Osteocyte (in vitro differentiated cells): ENCODE results near the gene SF3A2. TPM values are rescaled to one million over a fixed set of nuclear protein-coding genes. Genes with fewer than 3 reads are reported as not detected.

Source experiments
- DNase-seq: peaks from one replicate; pipeline ENCODE4 v3.0.0; 2021; ENCODE audit warnings: mixed read lengths; ENCODE audit not compliant: unreplicated experiment; ENCODE audit errors: extremely low spot score
- H3K27ac Mint-ChIP-seq: one replicate; pipeline ENCODE4 v1.8.0; 2021; ENCODE audit warnings: mild to moderate bottlenecking, mixed read lengths; ENCODE audit not compliant: unreplicated experiment
- H3K27me3 Mint-ChIP-seq: one replicate; pipeline ENCODE4 v1.8.0; 2021; ENCODE audit warnings: mixed read lengths; ENCODE audit not compliant: unreplicated experiment
- H3K36me3 Mint-ChIP-seq: one replicate; pipeline ENCODE4 v1.8.0; 2021; ENCODE audit warnings: mixed read lengths; ENCODE audit not compliant: unreplicated experiment
- H3K4me1 Mint-ChIP-seq: one replicate; pipeline ENCODE4 v1.8.0; 2021; ENCODE audit warnings: mixed read lengths; ENCODE audit not compliant: unreplicated experiment
- H3K4me3 Mint-ChIP-seq: one replicate; pipeline ENCODE4 v1.8.0; 2021; ENCODE audit warnings: mild to moderate bottlenecking, moderate library complexity, mixed read lengths; ENCODE audit not compliant: unreplicated experiment
- H3K9me3 Mint-ChIP-seq: one replicate; pipeline ENCODE4 v1.8.0; 2021; ENCODE audit warnings: mixed read lengths; ENCODE audit not compliant: unreplicated experiment
- total RNA-seq: library from RNA; stranded (reverse); gene quantifications from 2 replicates; pipeline ENCODE4 v1.2.1, GENCODE V29; 2021
- TF ChIP-seq, protein P1 (sequence below): fragments of 200-600 bp; sonication (generic); IDR thresholded peaks from 2 replicates; pipeline ENCODE4 v1.5.0; 2021; ENCODE audit warnings: antibody characterized with exemption, mild to moderate bottlenecking, moderate library complexity

Gene SF3A2
- total RNA-seq, 1 donor from 2014 or later: 102 TPM

DNA sequence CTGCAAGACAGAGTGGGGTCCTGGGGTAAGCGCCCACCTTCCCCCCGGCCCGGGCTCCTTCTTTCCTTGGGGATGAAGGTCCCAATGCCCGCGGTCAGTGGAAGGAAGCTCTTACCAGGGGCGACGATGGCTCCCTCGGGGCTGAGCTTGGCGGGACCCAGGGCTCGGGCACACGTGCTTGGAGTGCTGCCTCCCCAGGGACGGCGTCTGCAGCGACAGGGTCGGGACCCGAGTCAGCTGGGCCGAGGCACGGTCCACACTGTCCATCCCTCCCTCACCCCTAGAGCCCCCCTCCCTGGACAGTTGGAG lies 16.1 kb downstream of the SF3A2 start:
- Mint-ChIP-seq H3K27me3 (no peaks in the 10 kb centered on the region), H3K36me3 (no peaks in the 10 kb centered on the region), H3K4me1 (peaks cover 6% of the 10 kb centered on the region), H3K9me3 (no peaks in the 10 kb centered on the region), H3K27ac (no peak overlapping the region), H3K4me3 (no peak overlapping the region)
- no peak for DNase-seq
- TF ChIP-seq, protein P1, sequence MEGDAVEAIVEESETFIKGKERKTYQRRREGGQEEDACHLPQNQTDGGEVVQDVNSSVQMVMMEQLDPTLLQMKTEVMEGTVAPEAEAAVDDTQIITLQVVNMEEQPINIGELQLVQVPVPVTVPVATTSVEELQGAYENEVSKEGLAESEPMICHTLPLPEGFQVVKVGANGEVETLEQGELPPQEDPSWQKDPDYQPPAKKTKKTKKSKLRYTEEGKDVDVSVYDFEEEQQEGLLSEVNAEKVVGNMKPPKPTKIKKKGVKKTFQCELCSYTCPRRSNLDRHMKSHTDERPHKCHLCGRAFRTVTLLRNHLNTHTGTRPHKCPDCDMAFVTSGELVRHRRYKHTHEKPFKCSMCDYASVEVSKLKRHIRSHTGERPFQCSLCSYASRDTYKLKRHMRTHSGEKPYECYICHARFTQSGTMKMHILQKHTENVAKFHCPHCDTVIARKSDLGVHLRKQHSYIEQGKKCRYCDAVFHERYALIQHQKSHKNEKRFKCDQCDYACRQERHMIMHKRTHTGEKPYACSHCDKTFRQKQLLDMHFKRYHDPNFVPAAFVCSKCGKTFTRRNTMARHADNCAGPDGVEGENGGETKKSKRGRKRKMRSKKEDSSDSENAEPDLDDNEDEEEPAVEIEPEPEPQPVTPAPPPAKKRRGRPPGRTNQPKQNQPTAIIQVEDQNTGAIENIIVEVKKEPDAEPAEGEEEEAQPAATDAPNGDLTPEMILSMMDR: no peak

DNA sequence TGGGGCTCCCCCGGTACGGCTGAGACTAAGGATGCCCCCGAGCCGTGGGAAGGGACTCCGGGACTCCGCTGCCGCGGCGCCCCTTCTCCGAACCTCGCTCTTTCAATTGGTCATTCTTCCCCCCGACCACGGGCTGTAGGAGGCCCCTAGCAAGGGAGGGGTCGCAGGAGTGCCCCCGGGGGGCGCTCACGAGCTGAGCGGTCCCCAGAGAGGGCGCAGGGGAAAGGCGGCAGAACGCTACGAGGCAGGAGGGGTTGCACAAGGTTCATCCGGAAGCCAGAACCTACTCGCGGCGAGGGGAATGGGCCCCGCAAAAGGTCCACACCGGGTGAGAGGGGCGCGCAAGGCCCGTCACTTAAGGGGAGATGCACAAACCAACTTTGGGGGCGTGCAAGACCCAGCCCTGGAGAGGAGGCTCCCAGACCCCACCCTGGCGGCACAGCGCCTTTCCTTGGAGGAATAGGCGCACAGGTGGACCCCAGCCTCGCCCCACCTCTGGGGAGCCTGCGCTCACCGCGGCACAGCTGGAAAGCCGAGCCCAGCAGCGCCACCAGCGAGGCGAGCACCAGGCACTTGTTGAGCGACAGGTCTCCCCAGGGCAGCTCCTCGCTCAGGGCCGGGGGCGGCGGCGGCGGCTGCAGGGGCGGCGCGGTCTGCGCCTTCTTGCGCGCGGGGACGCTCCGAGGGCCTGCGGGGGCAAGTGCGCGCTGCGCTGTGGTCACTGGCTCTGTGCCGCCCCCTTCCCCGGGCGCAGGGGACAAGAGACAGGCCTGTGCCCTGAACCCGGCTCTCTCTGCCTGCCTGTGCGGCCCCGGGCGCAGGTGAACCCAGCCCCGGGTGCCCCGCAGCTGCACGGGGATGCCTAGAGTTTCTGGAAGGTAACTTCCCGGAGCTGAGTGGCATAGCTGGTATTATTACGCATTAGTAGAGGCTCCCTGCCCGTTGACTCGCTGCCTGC lies 16.8 kb downstream of the SF3A2 start:
- TF ChIP-seq, protein P1: peak; percentile 30
- Mint-ChIP-seq H3K27ac (no peak overlapping the region), H3K4me3 (no peak overlapping the region), H3K4me1 (peaks cover 6% of the 10 kb centered on the region), H3K27me3 (no peaks in the 10 kb centered on the region), H3K9me3 (no peaks in the 10 kb centered on the region), H3K36me3 (no peaks in the 10 kb centered on the region)
- no peak for DNase-seq

DNA sequence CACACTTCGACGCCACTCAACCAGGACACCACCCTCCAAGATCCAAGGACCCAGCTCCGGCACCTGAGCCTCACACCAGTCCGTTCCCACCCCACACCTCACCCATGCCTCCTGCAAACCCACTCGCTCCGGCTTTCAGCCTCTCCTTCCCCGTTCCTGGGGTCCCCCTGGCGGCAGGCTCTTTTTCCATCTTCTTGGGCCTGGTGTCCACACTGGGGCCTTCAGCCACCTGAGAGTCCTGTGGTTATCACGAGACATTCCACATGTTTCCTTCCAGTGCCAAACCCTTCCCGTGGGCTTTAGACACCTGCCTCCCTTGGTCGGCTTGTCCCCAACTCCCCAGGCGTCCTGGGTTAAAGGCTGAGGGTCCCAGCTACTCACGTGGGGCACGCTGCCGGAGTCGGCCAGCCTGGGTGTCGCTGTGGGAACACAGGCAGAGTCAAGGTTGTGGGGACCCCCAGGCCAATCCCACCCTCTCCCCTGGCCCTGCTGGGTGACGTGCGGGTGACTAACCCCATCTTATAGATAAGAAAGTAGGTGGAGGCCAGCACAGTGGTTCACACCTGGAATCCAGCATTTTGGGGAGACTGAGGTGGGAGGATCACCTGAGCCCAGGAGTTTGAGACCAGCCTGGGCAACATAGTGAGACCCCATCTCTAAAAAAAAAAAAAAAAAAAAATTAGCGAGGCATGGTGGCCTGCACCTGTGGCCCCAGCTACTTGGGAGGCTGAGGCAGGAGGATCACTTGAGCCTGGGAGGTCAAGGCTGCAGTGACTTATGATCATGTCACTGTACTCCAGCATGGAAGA lies 17.6 kb downstream of the SF3A2 start:
- Mint-ChIP-seq H3K27ac (no peak overlapping the region), H3K36me3 (no peaks in the 10 kb centered on the region), H3K27me3 (no peaks in the 10 kb centered on the region), H3K9me3 (no peaks in the 10 kb centered on the region), H3K4me1 (peaks cover 6% of the 10 kb centered on the region), H3K4me3 (no peak overlapping the region)
- DNase-seq: no peak
- TF ChIP-seq, protein P1: peak; percentile 48

DNA sequence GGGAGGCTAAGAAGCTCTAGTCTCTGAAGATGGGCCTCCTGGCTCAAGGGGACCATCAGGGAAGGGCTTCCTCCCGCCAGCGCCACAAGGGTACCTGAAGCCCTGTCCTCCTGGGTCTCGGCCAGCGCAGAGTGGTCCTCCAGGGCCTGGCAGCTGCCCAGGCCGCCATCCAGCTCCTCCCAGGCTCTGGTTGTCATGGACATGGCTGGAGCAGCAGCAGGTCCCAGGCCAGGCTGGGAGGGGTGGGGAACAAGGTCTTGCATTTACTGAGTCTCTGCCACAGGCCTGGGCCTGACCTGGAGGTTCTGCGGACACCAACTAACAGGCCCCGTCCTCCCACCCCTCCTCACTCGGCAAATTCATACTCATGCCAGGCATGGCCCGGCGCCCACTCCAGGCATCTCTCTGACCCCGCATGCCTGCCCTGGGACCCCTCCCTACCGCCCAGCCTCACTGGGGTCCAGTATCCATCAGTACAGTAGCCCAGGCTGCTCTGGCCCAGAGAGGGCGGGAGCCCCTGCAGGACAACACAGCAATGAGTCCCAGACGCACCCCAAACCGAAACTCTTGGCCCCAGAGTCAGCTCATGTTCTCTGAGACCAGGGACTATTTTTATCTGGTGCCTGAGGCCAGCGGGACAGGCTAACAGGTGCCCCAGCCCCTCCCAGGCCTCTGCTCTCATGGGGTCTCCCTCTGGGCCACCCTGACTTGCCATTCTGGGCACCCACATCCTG lies 18.7 kb downstream of the SF3A2 start:
- Mint-ChIP-seq H3K36me3 (no peaks in the 10 kb centered on the region), H3K27ac (no peak overlapping the region), H3K9me3 (no peaks in the 10 kb centered on the region), H3K4me3 (no peak overlapping the region), H3K4me1 (peaks cover 10% of the 10 kb centered on the region), H3K27me3 (no peaks in the 10 kb centered on the region)
- TF ChIP-seq, protein P1: no peak
- no peak for DNase-seq
